MM.1S (cell line): ENCODE measurements around the gene HOXD1.

Source experiments
- DNase-seq: peaks from one replicate; pipeline ENCODE4 v3.0.0-alpha.2; 2015
- H2AFZ ChIP-seq: fragments of 300-600 bp; sonication (generic); 2 replicates; pipeline ENCODE4 v1.6.0; 2016; ENCODE audit warnings: antibody characterized with exemption, low read length
- H3F3A ChIP-seq: fragments of 300-600 bp; sonication (generic); 2 replicates; pipeline ENCODE4 v1.6.1; 2016; ENCODE audit warnings: mild to moderate bottlenecking, antibody characterized with exemption, low read length, moderate library complexity, mixed read lengths; ENCODE audit not compliant: insufficient read depth
- H3K27ac ChIP-seq: fragments of 300-600 bp; sonication (generic); 2 replicates; pipeline ENCODE4 v1.5.1; 2016; ENCODE audit warnings: mild to moderate bottlenecking, low read length
- H3K27me3 ChIP-seq: fragments of 300-600 bp; sonication (generic); replicated peaks from 2 replicates; pipeline ENCODE4 v1.6.0; 2016; ENCODE audit warnings: low read length; ENCODE audit not compliant: insufficient read depth
- H3K36me3 ChIP-seq: fragments of 300-600 bp; sonication (generic); replicated peaks from 2 replicates; pipeline ENCODE4 v1.6.1; 2016; ENCODE audit warnings: mild to moderate bottlenecking, low read length, mixed read lengths; ENCODE audit not compliant: insufficient read depth
- H3K4me1 ChIP-seq: fragments of 300-600 bp; sonication (generic); 2 replicates; pipeline ENCODE4 v1.6.1; 2016; ENCODE audit warnings: low read length, mixed read lengths
- H3K4me2 ChIP-seq: fragments of 300-600 bp; sonication (generic); 2 replicates; pipeline ENCODE4 v1.6.0; 2016; ENCODE audit warnings: low read depth, low read length
- H3K4me3 ChIP-seq: fragments of 300-600 bp; sonication (generic); 2 replicates; pipeline ENCODE4 v1.5.1; 2016; ENCODE audit warnings: low read length, mixed read lengths
- H3K79me2 ChIP-seq: fragments of 300-600 bp; sonication (generic); 2 replicates; pipeline ENCODE4 v1.6.1; 2016; ENCODE audit warnings: mixed run types, low read length, mixed read lengths
- H3K9ac ChIP-seq: fragments of 300-600 bp; sonication (generic); 2 replicates; pipeline ENCODE4 v1.6.1; 2016; ENCODE audit warnings: low read length, mixed read lengths
- H3K9me2 ChIP-seq: fragments of 300-600 bp; sonication (generic); replicated peaks from 2 replicates; pipeline ENCODE4 v1.6.1; 2016; ENCODE audit warnings: mild to moderate bottlenecking, low read length, mixed read lengths; ENCODE audit not compliant: insufficient read depth
- H3K9me3 ChIP-seq: fragments of 300-600 bp; sonication (generic); replicated peaks from 2 replicates; pipeline ENCODE4 v1.6.1; 2016; ENCODE audit warnings: mild to moderate bottlenecking, low read length, mixed read lengths; ENCODE audit not compliant: insufficient read depth
- H4K20me1 ChIP-seq: fragments of 300-600 bp; sonication (generic); 2 replicates; pipeline ENCODE4 v1.6.1; 2016; ENCODE audit warnings: mild to moderate bottlenecking, low read length, moderate library complexity, mixed read lengths; ENCODE audit not compliant: insufficient read depth
- EZH2 ChIP-seq: fragments of 300-600 bp; sonication (generic); optimal IDR thresholded peaks from 2 replicates; pipeline ENCODE3; 2017; ENCODE audit warnings: low read depth, mild to moderate bottlenecking, antibody characterized with exemption, low read length, mixed read lengths
- EZH2phosphoT487 ChIP-seq: fragments of 300-600 bp; sonication (generic); IDR thresholded peaks from 2 replicates; pipeline ENCODE4 v1.6.1; 2018; ENCODE audit warnings: antibody characterized with exemption, low read length
- TF ChIP-seq, protein P1 (sequence below): fragments of 300-600 bp; sonication (generic); IDR thresholded peaks from 2 replicates; pipeline ENCODE4 v1.5.1; 2016; ENCODE audit warnings: antibody characterized with exemption, low read length, mixed read lengths

The HOXD1 gene

DNA sequence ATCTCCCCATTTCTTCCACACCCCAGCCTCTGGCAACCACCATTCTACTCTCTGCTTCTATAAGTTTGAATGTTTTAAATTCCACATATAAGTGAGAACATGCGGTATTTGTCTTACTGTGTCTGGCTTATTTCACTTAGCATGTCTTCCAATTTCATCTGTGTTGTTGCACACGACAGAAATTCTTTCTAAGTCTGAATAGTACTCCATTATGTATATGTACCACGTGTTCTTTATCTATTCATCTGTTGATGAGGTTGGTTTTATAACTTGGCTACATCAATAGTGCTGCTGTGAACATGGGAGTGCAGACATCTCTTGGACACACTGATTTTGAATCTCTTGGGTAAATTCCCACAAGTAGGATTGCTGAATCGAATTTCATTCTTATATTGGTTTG, 49.0 kb downstream of the HOXD1 start:
- H3K4me2 ChIP-seq: no peak overlapping the region
- TF ChIP-seq, protein P1, sequence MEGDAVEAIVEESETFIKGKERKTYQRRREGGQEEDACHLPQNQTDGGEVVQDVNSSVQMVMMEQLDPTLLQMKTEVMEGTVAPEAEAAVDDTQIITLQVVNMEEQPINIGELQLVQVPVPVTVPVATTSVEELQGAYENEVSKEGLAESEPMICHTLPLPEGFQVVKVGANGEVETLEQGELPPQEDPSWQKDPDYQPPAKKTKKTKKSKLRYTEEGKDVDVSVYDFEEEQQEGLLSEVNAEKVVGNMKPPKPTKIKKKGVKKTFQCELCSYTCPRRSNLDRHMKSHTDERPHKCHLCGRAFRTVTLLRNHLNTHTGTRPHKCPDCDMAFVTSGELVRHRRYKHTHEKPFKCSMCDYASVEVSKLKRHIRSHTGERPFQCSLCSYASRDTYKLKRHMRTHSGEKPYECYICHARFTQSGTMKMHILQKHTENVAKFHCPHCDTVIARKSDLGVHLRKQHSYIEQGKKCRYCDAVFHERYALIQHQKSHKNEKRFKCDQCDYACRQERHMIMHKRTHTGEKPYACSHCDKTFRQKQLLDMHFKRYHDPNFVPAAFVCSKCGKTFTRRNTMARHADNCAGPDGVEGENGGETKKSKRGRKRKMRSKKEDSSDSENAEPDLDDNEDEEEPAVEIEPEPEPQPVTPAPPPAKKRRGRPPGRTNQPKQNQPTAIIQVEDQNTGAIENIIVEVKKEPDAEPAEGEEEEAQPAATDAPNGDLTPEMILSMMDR: no peak
- TF ChIP-seq EZH2: no peak
- TF ChIP-seq EZH2phosphoT487: no peak

DNA sequence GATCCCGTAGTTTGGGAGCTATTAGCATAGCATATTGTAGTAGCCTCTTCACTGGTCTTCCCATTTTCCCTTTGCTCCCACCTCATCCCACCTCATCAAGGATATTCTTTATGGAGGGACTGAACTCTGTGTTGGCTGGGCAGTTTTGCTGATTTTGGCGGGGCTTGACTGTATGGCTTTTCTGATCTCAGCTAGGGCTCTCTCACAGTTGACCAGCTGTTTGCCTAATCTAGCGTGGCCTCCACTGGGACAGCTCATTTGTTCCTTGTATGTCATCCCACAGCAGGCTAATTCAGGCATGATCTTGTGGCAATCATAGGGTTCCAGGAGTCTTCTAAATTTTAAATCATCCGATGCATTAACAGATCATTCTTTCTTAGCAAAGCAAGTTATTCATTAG, 50.6 kb downstream of the HOXD1 start:
- H3K4me3 ChIP-seq: no peak overlapping the region
- no peaks in the 10 kb centered on the region for H3K27me3 ChIP-seq
- H2AFZ ChIP-seq: no peak overlapping the region
- H3F3A ChIP-seq: no peaks in the 10 kb centered on the region
- TF ChIP-seq EZH2: no peak
- TF ChIP-seq, protein P1: no peak
- no peak for TF ChIP-seq EZH2phosphoT487
- no peak overlapping the region for H3K9ac ChIP-seq
- no peak overlapping the region for H3K4me2 ChIP-seq
- no peaks in the 10 kb centered on the region for H3K36me3 ChIP-seq
- H3K9me3 ChIP-seq: no peaks in the 10 kb centered on the region
- no peak overlapping the region for H3K27ac ChIP-seq
- H3K9me2 ChIP-seq: no peaks in the 10 kb centered on the region
- no peaks in the 10 kb centered on the region for H3K4me1 ChIP-seq
- DNase-seq: no peak
- H4K20me1 ChIP-seq: no peaks in the 10 kb centered on the region
- no peaks in the 10 kb centered on the region for H3K79me2 ChIP-seq

More for the DNA sequence above, 49.0 kb downstream of the HOXD1 start:
- Histone ChIP-seq H3F3A (no peaks in the 10 kb centered on the region), H3K4me3 (no peak overlapping the region), H4K20me1 (no peaks in the 10 kb centered on the region), H3K4me1 (no peaks in the 10 kb centered on the region), H3K9ac (no peak overlapping the region), H3K9me3 (no peaks in the 10 kb centered on the region), H3K27me3 (no peaks in the 10 kb centered on the region), H3K9me2 (no peaks in the 10 kb centered on the region), H3K27ac (no peak overlapping the region), H3K79me2 (no peaks in the 10 kb centered on the region), H2AFZ (no peak overlapping the region), H3K36me3 (no peaks in the 10 kb centered on the region)
- DNase-seq: no peak

DNA sequence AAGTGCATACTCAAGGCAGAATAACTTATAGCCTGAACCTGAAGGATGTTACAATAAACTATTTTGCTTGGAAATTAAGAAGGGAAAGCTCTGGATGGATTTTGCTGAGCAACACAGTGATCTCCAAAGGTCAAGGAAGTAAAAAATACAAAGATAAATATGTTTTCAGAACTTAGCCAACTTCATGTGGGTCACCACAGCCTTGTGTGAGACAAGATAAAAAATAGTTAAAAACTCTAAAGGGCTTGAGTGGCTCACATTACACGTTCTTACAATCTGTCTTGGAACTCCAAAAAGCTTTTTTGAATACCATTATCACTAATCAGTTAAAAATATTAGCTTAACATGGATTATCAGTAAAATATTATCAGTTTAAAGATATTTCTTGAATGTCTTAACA, 51.8 kb downstream of the HOXD1 start:
- Histone ChIP-seq H4K20me1 (no peaks in the 10 kb centered on the region), H3K4me2 (no peak overlapping the region), H3K36me3 (no peaks in the 10 kb centered on the region), H3K9ac (no peak overlapping the region), H3K9me3 (no peaks in the 10 kb centered on the region), H3K4me3 (no peak overlapping the region), H3K27ac (no peak overlapping the region), H2AFZ (no peak overlapping the region), H3K9me2 (no peaks in the 10 kb centered on the region), H3K27me3 (no peaks in the 10 kb centered on the region), H3K4me1 (no peaks in the 10 kb centered on the region), H3K79me2 (no peaks in the 10 kb centered on the region), H3F3A (no peaks in the 10 kb centered on the region)
- DNase-seq: no peak
- TF ChIP-seq EZH2phosphoT487: no peak
- TF ChIP-seq, protein P1: no peak
- no peak for TF ChIP-seq EZH2
